ENCODE results near the gene PRDM16.

The PRDM16 gene

GRCh38 chr1:3236955-3237354 is 168.0 kb downstream of the PRDM16 start:
- Histone ChIP-seq H3K4me1 (ENCODE audit: insufficient read depth, low read length, poor library complexity, severe bottlenecking) (no peaks in the 10 kb centered on the region), H3K27me3 (ENCODE audit: insufficient read depth, low read length, poor library complexity, severe bottlenecking) (no peaks in the 10 kb centered on the region), H2AFZ (ENCODE audit: low read length) (no peak overlapping the region), H3K4me2 (ENCODE audit: low read depth, low read length, poor library complexity, severe bottlenecking) (no peak overlapping the region), H3K9ac (ENCODE audit: low read depth, low read length, poor library complexity, severe bottlenecking) (no peak overlapping the region), H3F3A (ENCODE audit: low read depth) (no peaks in the 10 kb centered on the region), H4K20me1 (ENCODE audit: insufficient read depth, low read length, poor library complexity, severe bottlenecking) (no peaks in the 10 kb centered on the region), H3K79me2 (ENCODE audit: insufficient read depth, low read length) (no peaks in the 10 kb centered on the region), H3K36me3 (ENCODE audit: insufficient read depth, low read length) (no peaks in the 10 kb centered on the region), H3K4me3 (ENCODE audit: low read length, poor library complexity, severe bottlenecking) (no peak overlapping the region), H3K9me3 (ENCODE audit: insufficient read depth, low read depth, low read length) (no peaks in the 10 kb centered on the region), H3K9me2 (replicated peaks; ENCODE audit: low read depth, low read length) (no peaks in the 10 kb centered on the region)
- TF ChIP-seq, protein P1, sequence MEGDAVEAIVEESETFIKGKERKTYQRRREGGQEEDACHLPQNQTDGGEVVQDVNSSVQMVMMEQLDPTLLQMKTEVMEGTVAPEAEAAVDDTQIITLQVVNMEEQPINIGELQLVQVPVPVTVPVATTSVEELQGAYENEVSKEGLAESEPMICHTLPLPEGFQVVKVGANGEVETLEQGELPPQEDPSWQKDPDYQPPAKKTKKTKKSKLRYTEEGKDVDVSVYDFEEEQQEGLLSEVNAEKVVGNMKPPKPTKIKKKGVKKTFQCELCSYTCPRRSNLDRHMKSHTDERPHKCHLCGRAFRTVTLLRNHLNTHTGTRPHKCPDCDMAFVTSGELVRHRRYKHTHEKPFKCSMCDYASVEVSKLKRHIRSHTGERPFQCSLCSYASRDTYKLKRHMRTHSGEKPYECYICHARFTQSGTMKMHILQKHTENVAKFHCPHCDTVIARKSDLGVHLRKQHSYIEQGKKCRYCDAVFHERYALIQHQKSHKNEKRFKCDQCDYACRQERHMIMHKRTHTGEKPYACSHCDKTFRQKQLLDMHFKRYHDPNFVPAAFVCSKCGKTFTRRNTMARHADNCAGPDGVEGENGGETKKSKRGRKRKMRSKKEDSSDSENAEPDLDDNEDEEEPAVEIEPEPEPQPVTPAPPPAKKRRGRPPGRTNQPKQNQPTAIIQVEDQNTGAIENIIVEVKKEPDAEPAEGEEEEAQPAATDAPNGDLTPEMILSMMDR (conservative IDR thresholded peaks at IDR 0.05; ENCODE audit: low read length): no peak
- no peak for TF ChIP-seq EZH2phosphoT487 (IDR thresholded peaks at IDR 0.05; ENCODE audit: borderline replicate concordance)

DNA sequence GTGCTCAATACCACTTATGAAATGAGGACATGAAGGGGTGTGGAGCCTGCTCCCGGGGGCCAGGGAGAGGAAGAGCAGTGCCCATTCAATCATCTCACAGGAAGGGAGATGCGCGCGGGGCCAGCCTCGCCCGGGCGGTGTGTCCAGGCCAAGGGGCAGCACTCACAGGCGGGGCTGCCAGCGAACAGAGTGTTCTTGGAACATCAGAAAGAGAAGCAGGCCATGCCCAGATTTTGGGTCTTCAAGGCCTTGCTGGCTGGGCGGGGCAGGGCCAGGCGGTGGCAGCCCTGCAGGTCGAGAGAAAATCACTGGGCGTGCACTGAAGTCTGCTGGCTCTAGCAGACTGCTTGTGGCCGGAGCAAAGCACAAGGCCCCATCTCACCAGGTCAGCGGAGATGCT is 168.6 kb downstream of the PRDM16 start:
- no peak overlapping the region for H3K4me3 ChIP-seq (ENCODE audit: low read length, poor library complexity, severe bottlenecking)
- no peaks in the 10 kb centered on the region for H3K4me1 ChIP-seq (ENCODE audit: insufficient read depth, low read length, poor library complexity, severe bottlenecking)
- no peaks in the 10 kb centered on the region for H4K20me1 ChIP-seq (ENCODE audit: insufficient read depth, low read length, poor library complexity, severe bottlenecking)
- no peaks in the 10 kb centered on the region; the same call in 1 of the 2 replicates for H3K36me3 ChIP-seq (ENCODE audit: insufficient read depth, low read length)
- no peak for TF ChIP-seq EZH2phosphoT487 (IDR thresholded peaks at IDR 0.05; ENCODE audit: borderline replicate concordance)
- TF ChIP-seq, protein P1 (conservative IDR thresholded peaks at IDR 0.05; ENCODE audit: low read length): no peak
- H3K4me2 ChIP-seq (ENCODE audit: low read depth, low read length, poor library complexity, severe bottlenecking): no peak overlapping the region
- H3K9ac ChIP-seq (ENCODE audit: low read depth, low read length, poor library complexity, severe bottlenecking): no peak overlapping the region
- no peaks in the 10 kb centered on the region for H3K9me2 ChIP-seq (replicated peaks; ENCODE audit: low read depth, low read length)
- H3K79me2 ChIP-seq (ENCODE audit: insufficient read depth, low read length): no peaks in the 10 kb centered on the region
- H2AFZ ChIP-seq (ENCODE audit: low read length): no peak overlapping the region
- H3K27me3 ChIP-seq (ENCODE audit: insufficient read depth, low read length, poor library complexity, severe bottlenecking): no peaks in the 10 kb centered on the region
- no peaks in the 10 kb centered on the region for H3F3A ChIP-seq (ENCODE audit: low read depth)
- no peaks in the 10 kb centered on the region for H3K9me3 ChIP-seq (ENCODE audit: insufficient read depth, low read depth, low read length)

- Histone ChIP-seq H3K27me3 (ENCODE audit: insufficient read depth, low read length, poor library complexity, severe bottlenecking) (no peaks in the 10 kb centered on the region), H3K4me2 (ENCODE audit: low read depth, low read length, poor library complexity, severe bottlenecking) (no peak overlapping the region), H3K9me2 (replicated peaks; ENCODE audit: low read depth, low read length) (no peaks in the 10 kb centered on the region), H3F3A (ENCODE audit: low read depth) (no peaks in the 10 kb centered on the region), H3K4me1 (ENCODE audit: insufficient read depth, low read length, poor library complexity, severe bottlenecking) (no peaks in the 10 kb centered on the region), H3K79me2 (ENCODE audit: insufficient read depth, low read length) (no peaks in the 10 kb centered on the region), H2AFZ (ENCODE audit: low read length) (no peak overlapping the region), H3K4me3 (ENCODE audit: low read length, poor library complexity, severe bottlenecking) (no peak overlapping the region), H3K9me3 (ENCODE audit: insufficient read depth, low read depth, low read length) (no peaks in the 10 kb centered on the region), H3K36me3 (ENCODE audit: insufficient read depth, low read length) (no peaks in the 10 kb centered on the region; the same call in 1 of the 2 replicates), H4K20me1 (ENCODE audit: insufficient read depth, low read length, poor library complexity, severe bottlenecking) (no peaks in the 10 kb centered on the region), H3K9ac (ENCODE audit: low read depth, low read length, poor library complexity, severe bottlenecking) (no peak overlapping the region)
- TF ChIP-seq, protein P1 (conservative IDR thresholded peaks at IDR 0.05; ENCODE audit: low read length): no peak
- no peak for TF ChIP-seq EZH2phosphoT487 (IDR thresholded peaks at IDR 0.05; ENCODE audit: borderline replicate concordance)
Observed at GRCh38 chr1:3237994-3238702, 169.1 kb downstream of the PRDM16 start.
